ENCODE measurements around the gene MSH5. TPM values are rescaled to one million over a fixed set of nuclear protein-coding genes. Genes with fewer than 3 reads are reported as not detected.

MSH5 gene
- total RNA-seq, 2 donors from 2014 or later, result 36.2 to 154 TPM

DNA sequence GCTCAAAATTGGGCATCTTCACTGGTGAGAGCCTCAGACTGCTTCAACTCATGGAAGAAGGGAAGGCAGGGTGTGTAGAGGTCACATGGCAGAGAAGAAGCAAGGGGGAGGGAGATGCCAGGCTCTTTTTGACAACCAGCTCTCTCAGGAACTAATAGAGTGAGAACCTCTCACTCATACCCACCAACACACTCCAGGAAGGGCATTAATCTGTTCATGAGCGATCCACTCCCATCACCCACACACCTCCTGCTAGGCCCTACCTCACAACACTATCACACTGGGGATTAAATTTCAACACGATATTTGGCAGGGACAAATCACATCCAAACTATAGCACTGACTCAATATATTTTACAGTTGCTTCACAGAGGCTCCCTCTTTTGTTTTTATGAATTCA lies 2.0 kb downstream of the MSH5 start:
- Mint-ChIP-seq H3K36me3 (no peaks in the 10 kb centered on the region), H3K27me3 (no peaks in the 10 kb centered on the region), H3K9me3 (no peaks in the 10 kb centered on the region), H3K4me1 (ENCODE audit: low read depth in 2 of 2) (peaks cover 38 to 47% of the 10 kb centered on the region in 2 donors), H3K4me3 (peak overlapping the region; percentile 96), H3K27ac (peak overlapping the region in 1 of 2 donors; percentile 32)
- ATAC-seq (no peak), DNase-seq (ENCODE audit: low spot score) (no peak)

DNA sequence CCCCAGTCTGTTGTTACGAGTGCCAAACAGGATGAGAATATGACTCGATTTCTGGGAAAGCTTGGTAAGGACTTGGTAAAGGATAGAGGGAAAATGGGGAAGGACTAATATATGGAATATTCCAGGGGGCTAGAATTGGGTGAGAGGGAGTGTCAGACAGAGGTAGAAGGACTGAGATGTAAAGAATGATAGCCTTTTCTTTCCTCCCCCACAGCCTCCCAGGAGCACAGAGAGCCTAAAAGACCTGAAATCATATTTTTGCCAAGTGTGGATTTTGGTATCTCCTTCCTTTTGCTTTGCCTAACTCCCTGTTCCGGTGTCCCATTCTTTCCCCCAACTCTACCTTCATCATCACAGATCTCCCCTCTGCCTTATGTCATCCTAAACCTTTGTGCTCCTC lies 3.1 kb downstream of the MSH5 start:
- DNase-seq (ENCODE audit: low spot score) (no peak), ATAC-seq (no peak)
- no peak overlapping the region for H3K4me3 Mint-ChIP-seq
- no peaks in the 10 kb centered on the region for H3K9me3 Mint-ChIP-seq
- H3K36me3 Mint-ChIP-seq, result peaks cover 5% of the 10 kb centered on the region
- no peak overlapping the region for H3K27ac Mint-ChIP-seq
- no peaks in the 10 kb centered on the region for H3K27me3 Mint-ChIP-seq
- peaks cover 31 to 36% of the 10 kb centered on the region in 2 donors for H3K4me1 Mint-ChIP-seq (ENCODE audit: low read depth in 2 of 2)

DNA sequence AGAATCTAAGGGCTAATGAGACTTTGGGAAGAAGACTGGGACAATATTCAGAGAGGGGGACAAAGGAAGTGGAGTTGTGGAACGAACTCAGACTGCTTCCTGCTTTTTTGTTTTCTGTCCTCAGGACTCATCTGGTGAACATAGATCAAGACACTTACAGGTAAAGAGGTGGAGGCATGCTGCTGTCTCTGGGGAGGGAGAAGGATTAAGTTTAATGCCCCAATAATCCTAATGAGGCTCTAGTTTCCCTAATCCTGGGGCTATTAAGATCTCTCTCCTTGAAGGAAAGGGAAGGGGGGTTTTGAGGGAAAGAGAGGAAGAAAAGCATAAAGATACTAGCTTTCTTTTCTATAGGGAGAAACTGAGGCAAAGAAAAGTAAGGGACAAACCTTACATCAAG lies 4.6 kb downstream of the MSH5 start:
- Mint-ChIP-seq H3K4me1 (ENCODE audit: low read depth in 2 of 2) (peaks cover 16 to 21% of the 10 kb centered on the region in 2 donors), H3K36me3 (peaks cover 5% of the 10 kb centered on the region), H3K4me3 (no peak overlapping the region), H3K27me3 (no peaks in the 10 kb centered on the region), H3K9me3 (no peaks in the 10 kb centered on the region), H3K27ac (peak overlapping the region in 1 of 2 donors; percentile 24)
- DNase-seq (ENCODE audit: low spot score) (no peak), ATAC-seq (no peak)

DNA sequence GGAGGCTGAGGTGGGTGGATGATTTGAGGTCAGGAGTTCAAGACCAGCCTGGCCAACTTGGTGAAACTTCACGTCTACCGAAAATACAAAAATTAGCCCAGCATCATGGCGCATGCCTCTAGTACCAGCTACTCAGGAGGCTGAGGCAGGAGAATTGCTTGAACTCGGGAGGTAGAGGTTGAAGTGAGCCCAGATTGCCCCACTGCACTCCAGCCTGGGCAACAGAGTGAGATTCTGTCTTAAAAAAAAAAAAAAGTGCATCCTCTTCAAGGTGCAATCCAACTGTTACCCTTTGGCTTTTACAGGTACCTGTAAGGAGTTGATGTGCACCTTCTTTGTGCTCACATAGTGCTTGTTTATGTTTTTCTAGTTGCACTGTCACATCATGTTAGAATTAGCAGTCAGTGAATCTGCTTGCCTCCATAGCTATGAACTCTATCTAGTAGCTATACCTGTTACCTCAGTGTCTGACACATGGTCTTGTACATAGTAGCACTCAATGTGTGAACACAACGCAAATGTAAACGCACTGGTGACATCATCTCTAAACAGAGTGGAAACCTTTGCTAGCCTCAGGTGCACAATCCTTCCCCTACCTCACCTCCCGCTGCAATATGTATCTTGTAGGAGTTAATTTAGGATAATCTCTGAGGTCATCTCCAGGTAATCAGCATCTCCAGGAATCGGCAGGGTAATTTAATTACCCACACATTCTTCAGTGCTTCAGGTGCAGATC lies 9.7 kb downstream of the MSH5 start:
- no peaks in the 10 kb centered on the region for H3K27me3 Mint-ChIP-seq
- H3K4me1 Mint-ChIP-seq (ENCODE audit: low read depth in 2 of 2), result peaks cover 0 to 4% of the 10 kb centered on the region in 2 donors
- H3K27ac Mint-ChIP-seq, result peak overlapping the region in 1 of 2 donors; percentile 20
- ATAC-seq (no peak), DNase-seq (ENCODE audit: low spot score) (no peak)
- no peak overlapping the region for H3K4me3 Mint-ChIP-seq
- no peaks in the 10 kb centered on the region for H3K9me3 Mint-ChIP-seq
- H3K36me3 Mint-ChIP-seq, result peaks cover 5% of the 10 kb centered on the region

DNA sequence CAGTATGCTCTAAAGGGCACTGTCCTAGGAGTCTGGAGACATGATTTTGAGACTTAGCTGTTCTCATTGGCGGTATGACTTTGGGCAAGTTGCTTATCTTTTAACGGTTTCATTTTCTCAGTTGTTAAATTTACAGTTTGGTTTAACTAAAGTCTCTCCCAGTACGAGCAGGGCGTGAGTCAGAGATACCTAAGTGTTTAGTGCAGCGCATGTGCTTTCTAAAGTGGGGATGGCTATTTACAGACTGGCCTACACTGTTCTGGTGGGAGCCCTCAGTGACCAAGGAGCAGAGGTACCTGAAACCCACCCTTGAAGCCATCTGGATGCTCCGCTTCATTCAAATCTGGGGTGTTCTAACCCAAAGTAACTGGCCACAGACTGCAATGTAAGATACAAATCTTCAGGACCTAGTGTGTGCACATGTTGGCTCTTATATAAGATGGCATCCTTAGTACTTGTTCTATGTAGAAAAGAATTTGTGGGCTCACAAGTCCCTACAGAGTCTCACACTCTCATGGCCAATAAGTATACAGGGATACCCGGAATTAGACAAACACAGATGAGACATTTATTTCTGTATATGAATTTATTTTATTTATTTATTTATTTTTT lies 10.7 kb downstream of the MSH5 start:
- Mint-ChIP-seq H3K4me1 (ENCODE audit: low read depth in 2 of 2) (peaks cover 0 to 4% of the 10 kb centered on the region in 2 donors), H3K4me3 (no peak overlapping the region), H3K36me3 (peaks cover 5% of the 10 kb centered on the region), H3K27ac (no peak overlapping the region), H3K9me3 (no peaks in the 10 kb centered on the region), H3K27me3 (no peaks in the 10 kb centered on the region)
- DNase-seq (ENCODE audit: low spot score) (no peak), ATAC-seq (no peak)

DNA sequence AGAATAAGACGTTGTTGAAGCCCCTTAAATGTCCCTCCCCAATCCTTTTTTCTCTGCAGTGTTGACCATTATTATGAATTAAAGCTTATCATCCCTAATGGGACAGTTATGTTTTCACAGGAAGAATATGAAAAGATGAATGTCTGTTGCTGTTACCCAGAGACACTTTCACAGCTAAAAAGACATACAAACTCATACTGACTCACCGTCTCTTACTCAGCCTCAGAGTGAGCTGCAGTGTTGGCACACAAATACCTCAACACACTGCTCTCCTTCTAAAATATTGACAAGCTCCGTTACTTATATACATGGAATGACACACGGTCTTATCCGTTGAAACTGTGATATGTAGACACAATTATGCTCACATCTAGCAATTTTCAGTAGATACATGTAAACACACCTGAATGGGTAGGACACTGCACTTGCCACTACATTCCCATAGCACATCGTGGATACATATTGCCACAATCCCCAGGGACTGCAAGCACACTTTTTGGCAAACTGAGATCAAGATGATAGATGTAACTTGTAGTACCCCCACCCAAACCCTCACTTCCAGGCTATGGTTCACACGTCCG lies 13.0 kb downstream of the MSH5 start:
- no peak overlapping the region for H3K27ac Mint-ChIP-seq
- H3K4me1 Mint-ChIP-seq (ENCODE audit: low read depth in 2 of 2), result no peaks in the 10 kb centered on the region
- no peak for DNase-seq (ENCODE audit: low spot score)
- H3K9me3 Mint-ChIP-seq, result no peaks in the 10 kb centered on the region
- H3K27me3 Mint-ChIP-seq, result no peaks in the 10 kb centered on the region
- no peaks in the 10 kb centered on the region for H3K36me3 Mint-ChIP-seq
- ATAC-seq, result no peak
- H3K4me3 Mint-ChIP-seq, result no peak overlapping the region

DNA sequence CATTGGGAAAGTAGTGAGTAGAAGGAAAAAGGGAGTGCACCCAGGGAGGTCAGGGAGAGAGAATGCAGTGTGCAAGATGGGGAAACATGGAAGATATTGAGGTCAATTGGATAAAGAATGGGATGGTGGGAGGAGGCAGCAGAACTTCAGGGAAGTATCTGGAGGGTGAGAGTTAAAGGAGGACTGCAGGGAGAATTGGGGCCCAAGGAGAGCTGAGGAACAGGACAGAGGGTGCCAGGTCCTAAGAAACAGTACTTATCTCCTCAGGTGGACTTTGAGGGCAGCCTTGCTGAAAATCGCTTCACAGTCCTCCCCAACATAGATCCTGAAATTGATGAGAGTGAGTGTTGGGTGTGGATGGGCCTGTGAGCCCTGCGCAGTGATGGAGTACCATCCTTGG lies 18.5 kb downstream of the MSH5 start:
- no peak overlapping the region for H3K27ac Mint-ChIP-seq

DNA sequence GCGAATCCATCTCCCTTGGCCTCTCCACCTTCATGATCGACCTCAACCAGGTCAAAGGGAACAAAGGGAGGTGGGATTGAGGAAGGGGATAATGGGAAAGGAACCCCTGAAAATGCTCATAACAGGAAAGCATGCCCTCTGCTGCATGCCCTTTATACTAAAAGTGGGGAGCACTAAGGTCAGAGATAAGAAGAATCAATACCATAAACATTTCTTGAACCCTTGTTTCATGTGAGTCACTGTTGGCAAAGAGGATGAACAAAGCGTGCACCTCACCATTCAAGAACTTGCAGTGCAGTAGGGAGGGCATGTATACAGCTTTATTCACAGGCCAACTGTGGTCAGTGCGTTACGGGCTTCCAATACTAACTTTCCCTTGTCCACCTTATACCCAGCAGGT lies 21.0 kb downstream of the MSH5 start:
- H3K36me3 Mint-ChIP-seq, result peaks cover 4% of the 10 kb centered on the region
- ATAC-seq, result no peak
- H3K4me3 Mint-ChIP-seq, result no peak overlapping the region

More for the DNA sequence above, 18.5 kb downstream of the MSH5 start:
- Mint-ChIP-seq H3K9me3 (no peaks in the 10 kb centered on the region), H3K4me1 (ENCODE audit: low read depth in 2 of 2) (peaks cover 0 to 7% of the 10 kb centered on the region in 2 donors), H3K36me3 (peaks cover 4% of the 10 kb centered on the region), H3K4me3 (no peak overlapping the region), H3K27me3 (no peaks in the 10 kb centered on the region)
- DNase-seq (ENCODE audit: low spot score) (no peak), ATAC-seq (no peak)

DNA sequence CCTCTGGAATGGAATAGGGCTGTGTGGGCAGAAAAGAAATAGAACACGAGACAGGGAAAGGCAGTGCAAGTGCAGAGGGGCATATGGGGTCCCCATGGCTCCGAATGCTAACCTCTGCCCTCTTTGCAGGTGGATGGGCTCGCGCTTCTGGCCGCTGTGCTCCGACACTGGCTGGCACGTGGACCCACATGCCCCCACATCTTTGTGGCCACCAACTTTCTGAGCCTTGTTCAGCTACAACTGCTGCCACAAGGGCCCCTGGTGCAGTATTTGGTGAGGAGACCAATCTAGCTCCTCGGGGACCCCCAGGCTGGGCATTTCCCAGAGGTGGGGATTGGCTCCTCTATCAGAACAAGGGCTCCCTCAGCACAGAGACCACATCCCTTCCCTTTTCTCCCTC lies 21.5 kb downstream of the MSH5 start:
- no peak for ATAC-seq

More for the DNA sequence above, 21.0 kb downstream of the MSH5 start:
- no peaks in the 10 kb centered on the region for H3K9me3 Mint-ChIP-seq
- peaks cover 0 to 10% of the 10 kb centered on the region in 2 donors for H3K4me1 Mint-ChIP-seq (ENCODE audit: low read depth in 2 of 2)
- H3K27me3 Mint-ChIP-seq, result no peaks in the 10 kb centered on the region
- H3K27ac Mint-ChIP-seq, result peak overlapping the region in 1 of 2 donors; percentile 12
- DNase-seq (ENCODE audit: low spot score), result no peak

DNA sequence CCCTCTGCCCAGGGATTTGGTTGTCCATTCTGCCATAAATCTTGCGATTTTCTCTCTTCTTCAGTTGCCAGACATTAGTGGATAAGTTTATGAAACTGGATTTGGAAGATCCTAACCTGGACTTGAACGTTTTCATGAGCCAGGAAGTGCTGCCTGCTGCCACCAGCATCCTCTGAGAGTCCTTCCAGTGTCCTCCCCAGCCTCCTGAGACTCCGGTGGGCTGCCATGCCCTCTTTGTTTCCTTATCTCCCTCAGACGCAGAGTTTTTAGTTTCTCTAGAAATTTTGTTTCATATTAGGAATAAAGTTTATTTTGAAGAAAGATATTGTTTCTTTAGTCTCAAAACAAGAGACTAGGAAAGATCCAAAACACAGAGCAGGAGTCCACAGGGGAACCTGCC lies 22.6 kb downstream of the MSH5 start, which contains the start of gene SAPCD1:
Gene SAPCD1, plus strand, starts transcription at position 301 of the 400 bp plus-strand sequence. CDS start 399 bp downstream, outside the sequence.
- H3K27ac Mint-ChIP-seq, result no peak within 1 kb of the TSS
- no peaks in the 10 kb centered on the region for H3K27me3 Mint-ChIP-seq
- peaks cover 4% of the 10 kb centered on the region for H3K36me3 Mint-ChIP-seq
- H3K4me3 Mint-ChIP-seq, result no peak within 1 kb of the TSS
- DNase-seq (ENCODE audit: low spot score), result no peak
- peaks cover 0 to 10% of the 10 kb centered on the region in 2 donors for H3K4me1 Mint-ChIP-seq (ENCODE audit: low read depth in 2 of 2)
- ATAC-seq, result no peak
- no peaks in the 10 kb centered on the region for H3K9me3 Mint-ChIP-seq

More for the DNA sequence above, 21.5 kb downstream of the MSH5 start:
- no peak overlapping the region for H3K4me3 Mint-ChIP-seq
- peaks cover 4% of the 10 kb centered on the region for H3K36me3 Mint-ChIP-seq
- no peaks in the 10 kb centered on the region for H3K27me3 Mint-ChIP-seq
- peak overlapping the region in 1 of 2 donors; percentile 12 for H3K27ac Mint-ChIP-seq
- DNase-seq (ENCODE audit: low spot score), result no peak
- H3K4me1 Mint-ChIP-seq (ENCODE audit: low read depth in 2 of 2), result peaks cover 0 to 10% of the 10 kb centered on the region in 2 donors
- no peaks in the 10 kb centered on the region for H3K9me3 Mint-ChIP-seq

DNA sequence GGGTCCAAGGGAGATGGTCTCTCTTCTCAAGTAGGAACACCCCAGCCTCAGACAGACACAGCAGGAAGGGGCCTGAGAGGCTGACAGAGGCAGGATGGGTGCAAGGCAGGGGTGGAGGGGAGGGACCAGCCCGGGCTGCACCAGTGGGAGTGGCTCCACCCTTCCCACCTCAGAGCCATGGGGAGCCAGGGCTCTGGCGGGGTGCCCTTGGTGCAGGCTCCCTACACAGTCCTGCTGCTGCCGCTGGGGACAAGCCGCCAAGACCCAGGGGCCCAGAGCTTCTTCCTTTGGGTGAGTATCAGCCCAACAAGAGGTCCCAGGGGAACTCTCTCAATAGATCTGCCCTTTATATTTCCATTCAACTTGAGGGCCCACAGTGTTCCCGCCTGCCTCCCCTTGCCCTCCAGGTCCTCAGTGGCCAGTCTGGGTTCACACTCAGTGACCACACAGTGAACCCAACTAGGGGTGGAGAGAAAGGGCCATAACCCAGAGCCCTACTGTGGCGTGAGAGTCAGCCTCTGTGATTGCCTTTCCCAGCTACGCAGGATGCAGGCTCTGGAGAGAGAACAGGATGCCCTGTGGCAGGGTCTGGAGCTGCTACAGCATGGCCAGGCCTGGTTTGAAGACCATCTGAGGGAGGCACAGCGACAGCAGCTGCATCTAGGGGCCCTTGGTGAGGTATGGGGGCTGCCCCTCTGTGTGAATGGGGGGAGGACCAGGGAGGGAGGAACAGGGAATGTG lies 23.2 kb downstream of the MSH5 start:
- no peaks in the 10 kb centered on the region for H3K9me3 Mint-ChIP-seq
- H3K27me3 Mint-ChIP-seq, result no peaks in the 10 kb centered on the region
- peaks cover 4% of the 10 kb centered on the region for H3K36me3 Mint-ChIP-seq
- no peak for ATAC-seq
- no peak overlapping the region for H3K27ac Mint-ChIP-seq
- H3K4me3 Mint-ChIP-seq, result no peak overlapping the region
- peaks cover 0 to 10% of the 10 kb centered on the region in 2 donors for H3K4me1 Mint-ChIP-seq (ENCODE audit: low read depth in 2 of 2)
- DNase-seq (ENCODE audit: low spot score), result no peak

DNA sequence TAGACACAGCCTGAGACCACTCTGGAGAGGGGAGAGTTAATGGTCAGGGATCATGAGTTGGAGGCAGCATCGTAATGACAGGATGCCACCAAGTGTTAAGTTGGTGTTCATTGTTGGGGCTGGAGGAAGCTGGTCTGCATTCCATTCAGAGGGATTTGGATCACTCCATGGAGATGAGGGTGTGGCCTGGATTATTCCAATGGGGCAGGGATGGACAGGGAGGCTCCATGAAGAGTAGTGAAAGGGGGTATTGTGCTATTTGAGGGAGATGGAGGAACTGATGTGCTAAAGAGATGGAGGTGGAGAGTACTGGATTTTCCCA lies 23.8 kb downstream of the MSH5 start:
- H3K4me1 Mint-ChIP-seq (ENCODE audit: low read depth in 2 of 2), result peaks cover 0 to 10% of the 10 kb centered on the region in 2 donors
- H3K4me3 Mint-ChIP-seq, result no peak overlapping the region
- peaks cover 4% of the 10 kb centered on the region for H3K36me3 Mint-ChIP-seq
- DNase-seq (ENCODE audit: low spot score) (no peak), ATAC-seq (no peak)
- H3K27ac Mint-ChIP-seq, result no peak overlapping the region
- no peaks in the 10 kb centered on the region for H3K27me3 Mint-ChIP-seq
- no peaks in the 10 kb centered on the region for H3K9me3 Mint-ChIP-seq

DNA sequence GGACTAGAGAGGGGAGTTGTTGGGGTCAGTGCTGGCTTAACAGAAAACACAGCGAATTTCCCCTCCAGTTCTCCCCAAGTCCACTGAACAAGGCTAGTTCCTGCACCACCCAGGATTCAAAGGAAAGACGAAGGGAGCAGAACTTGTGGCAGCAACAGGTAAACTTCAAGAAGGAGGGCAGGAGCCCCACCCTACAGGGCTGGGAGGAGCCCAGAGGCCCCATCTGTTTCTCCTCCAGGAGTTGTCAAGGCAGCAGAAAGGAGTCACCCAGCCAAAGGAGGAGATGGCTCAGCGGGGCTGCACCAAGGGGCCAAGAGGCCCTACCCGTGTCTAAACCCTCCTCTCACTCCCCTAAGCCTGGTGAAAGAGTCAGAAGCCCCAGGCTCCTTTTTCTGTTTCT lies 24.4 kb downstream of the MSH5 start:
- Mint-ChIP-seq H3K27ac (no peak overlapping the region), H3K27me3 (no peaks in the 10 kb centered on the region), H3K4me3 (no peak overlapping the region), H3K4me1 (ENCODE audit: low read depth in 2 of 2) (peaks cover 0 to 10% of the 10 kb centered on the region in 2 donors), H3K36me3 (peaks cover 4% of the 10 kb centered on the region), H3K9me3 (no peaks in the 10 kb centered on the region)
- ATAC-seq, result no peak
- DNase-seq (ENCODE audit: low spot score), result no peak

DNA sequence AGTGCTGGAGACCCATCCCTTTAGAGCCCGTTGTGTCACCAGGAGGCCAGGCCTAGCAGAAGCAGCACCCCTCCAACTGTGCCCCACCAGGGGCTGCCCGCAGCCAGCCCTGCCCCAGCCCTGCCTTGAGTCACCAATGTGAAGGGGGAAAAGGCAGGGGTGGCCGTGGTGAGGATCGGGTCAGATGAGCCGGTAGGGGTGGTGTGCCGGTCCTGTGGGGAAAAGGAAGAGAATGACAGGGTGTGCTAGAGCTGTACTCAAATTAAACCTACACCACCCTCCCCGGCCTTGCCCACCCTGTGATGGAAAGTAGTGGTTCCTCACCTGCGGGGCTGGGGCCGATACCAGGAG lies 25.7 kb downstream of the MSH5 start:
- no peak overlapping the region for H3K4me3 Mint-ChIP-seq
- peaks cover 7 to 15% of the 10 kb centered on the region in 2 donors for H3K4me1 Mint-ChIP-seq (ENCODE audit: low read depth in 2 of 2)
- DNase-seq (ENCODE audit: low spot score) (no peak), ATAC-seq (no peak)
- H3K36me3 Mint-ChIP-seq, result no peaks in the 10 kb centered on the region
- no peak overlapping the region for H3K27ac Mint-ChIP-seq
- no peaks in the 10 kb centered on the region for H3K27me3 Mint-ChIP-seq
- no peaks in the 10 kb centered on the region for H3K9me3 Mint-ChIP-seq

All from natural killer cell treated with Interleukin-12 subunit alpha and Interleukin-12 subunit beta and Interleukin-15 and Interleukin-18, amount 100 ng/mL, for 72 hours (primary cell).